Liver (tissue), 9 donors: ENCODE results near the gene TRERF1. TPM values are rescaled to one million over a fixed set of nuclear protein-coding genes. Genes with fewer than 3 reads are reported as not detected.

Experiments
- DNase-seq: peaks from one replicate; pipeline ENCODE4 v3.0.0-alpha.2; 2017; ENCODE audit warnings: low spot score
- H3K27ac ChIP-seq, 2 donors: one replicate each; pipeline ENCODE4 v1.7.0; 2013; ENCODE audit warnings: inconsistent platforms in 2 of 2, low read length in 2 of 2, control low read depth in 1 of 2, low read depth in 1 of 2, mild to moderate bottlenecking in 1 of 2
- H3K27me3 ChIP-seq, 4 donors: one replicate each; pipeline versions ENCODE4 v1.6.1 to v1.7.0; 2013; ENCODE audit warnings: low read length in 3 of 4, inconsistent platforms in 1 of 4, mild to moderate bottlenecking in 1 of 4, moderate library complexity in 1 of 4; ENCODE audit not compliant: control insufficient read depth in 4 of 4, insufficient read depth in 4 of 4
- H3K36me3 ChIP-seq, 4 donors: one replicate each; pipeline versions ENCODE4 v1.6.1 to v1.7.0; 2013; ENCODE audit warnings: low read length in 3 of 4, mild to moderate bottlenecking in 3 of 4, low read depth in 1 of 4, moderate library complexity in 1 of 4; ENCODE audit not compliant: control insufficient read depth in 4 of 4, insufficient read depth in 3 of 4
- H3K4me1 ChIP-seq, 4 donors: one replicate each; pipeline versions ENCODE4 v1.6.1 to v1.7.0; 2013; ENCODE audit warnings: low read length in 3 of 4, mild to moderate bottlenecking in 3 of 4, moderate library complexity in 1 of 4; ENCODE audit not compliant: control insufficient read depth in 4 of 4, insufficient read depth in 4 of 4
- H3K4me3 ChIP-seq, 3 donors: one replicate each; pipeline versions ENCODE4 v1.6.1 to v1.7.0; 2013; ENCODE audit warnings: low read length in 3 of 3, control low read depth in 1 of 3, low read depth in 1 of 3, mild to moderate bottlenecking in 1 of 3
- H3K9ac ChIP-seq, 2 donors: one replicate each; pipeline ENCODE4 v1.7.0; 2013; ENCODE audit warnings: low read length in 2 of 2, mild to moderate bottlenecking in 2 of 2, moderate library complexity in 2 of 2, control low read depth in 1 of 2, low read depth in 1 of 2
- H3K9me3 ChIP-seq, 4 donors: one replicate each; pipeline versions ENCODE4 v1.6.1 to v1.7.0; 2013; ENCODE audit warnings: low read length in 3 of 4; ENCODE audit not compliant: control insufficient read depth in 4 of 4
- ATF3 ChIP-seq: IDR thresholded peaks from 2 replicates; pipeline ENCODE4 v1.6.1; 2016; ENCODE audit warnings: antibody characterized with exemption
- CTCF ChIP-seq: fragments of 150-350 bp; IDR thresholded peaks from 2 replicates; pipeline ENCODE4 v1.5.1; 2017; ENCODE audit warnings: improper control_type of control experiment, low read depth, low read length; ENCODE audit not compliant: missing input control
- EGR1 ChIP-seq, 2 donors: IDR thresholded peaks; 2 replicates each; pipeline ENCODE4 v1.6.1; 2016 to 2018; ENCODE audit warnings: antibody characterized with exemption in 2 of 2, low read depth in 2 of 2
- FOXA1 ChIP-seq: IDR thresholded peaks from 2 replicates; pipeline ENCODE4 v1.6.1; 2016; ENCODE audit warnings: antibody characterized with exemption
- GABPA ChIP-seq, 2 donors: IDR thresholded peaks in 1 of 2; conservative IDR thresholded peaks in 1 of 2; 2 replicates each; pipeline ENCODE4 v1.6.1; 2016; ENCODE audit warnings: antibody characterized with exemption in 2 of 2, mild to moderate bottlenecking in 1 of 2, moderate library complexity in 1 of 2
- JUND ChIP-seq, 2 donors: IDR thresholded peaks; 2 replicates each; pipeline ENCODE4 v1.6.1; 2016; ENCODE audit warnings: antibody characterized with exemption in 2 of 2
- MAX ChIP-seq: IDR thresholded peaks from 2 replicates; pipeline ENCODE4 v1.6.1; 2016; ENCODE audit warnings: antibody characterized with exemption
- NR2F2 ChIP-seq: IDR thresholded peaks from 2 replicates; pipeline ENCODE4 v1.6.1; 2016; ENCODE audit warnings: antibody characterized with exemption
- RAD21 ChIP-seq, 2 donors: IDR thresholded peaks; 2 replicates each; pipeline ENCODE4 v1.6.1; 2016; ENCODE audit warnings: antibody characterized with exemption in 2 of 2, mild to moderate bottlenecking in 2 of 2
- REST ChIP-seq: IDR thresholded peaks from 2 replicates; pipeline ENCODE4 v1.6.1; 2016; ENCODE audit warnings: antibody characterized with exemption, mild to moderate bottlenecking
- ZBTB33 ChIP-seq: IDR thresholded peaks from 2 replicates; pipeline ENCODE4 v1.6.1; 2016; ENCODE audit warnings: antibody characterized with exemption
- WGBS: extraction: QIAGEN DNeasy Blood & Tissue Kit; methylation state at CpG from one replicate; pipeline ENCODE4 v1.1.7; 2013; 5-methylcytosine and 5-hydroxymethylcytosine counted together
- polyA plus RNA-seq, 2 donors: library from polyadenylated mRNA; stranded (reverse) in 1 of 2; unstranded in 1 of 2; fragments of 200-250 nt in 1 of 2; fragments of >200 nt in 1 of 2; fragmentation: Nextera tagmentation in 1 of 2; extraction: Ambion mirVana in 1 of 2; gene quantifications; one replicate each; pipeline versions ENCODE4 v1.2.1 to v1.2.3, GENCODE V29; 2013 to 2015
- total RNA-seq, 2 donors: library from RNA; depleted of rRNA; stranded (reverse); fragments of >200 nt; gene quantifications; one replicate each; pipeline ENCODE4 v1.2.3, GENCODE V29; 2014
- donor health status: healthy.
- donor health status: healthy.
- donor health status: healthy.
- donor health status: healthy.
- donor health status: healthy.

TRERF1 gene
- total and polyA plus RNA-seq, 4 donors, result 0.33 to 1.3 (median 0.68) TPM

- TF ChIP-seq ZBTB33 (no peak), RAD21 (IDR thresholded peaks at IDR 0.05) (no peak), ATF3 (no peak), EGR1 (IDR thresholded peaks at IDR 0.05; ENCODE audit: low read depth in 2 of 2) (no peak)
- 97% methylated on average over 6 of the region's 6 CpGs for WGBS
- no peaks in the 10 kb centered on the region for H3K27me3 ChIP-seq
- no peaks in the 10 kb centered on the region for H3K36me3 ChIP-seq
- no peak for DNase-seq
- H3K4me3 ChIP-seq, result no peak overlapping the region
- H3K9ac ChIP-seq, result no peak overlapping the region
- H3K4me1 ChIP-seq, result no peaks in the 10 kb centered on the region
- H3K9me3 ChIP-seq, result no peaks in the 10 kb centered on the region
- H3K27ac ChIP-seq, result no peak overlapping the region
Observed at GRCh38 chr6:42274898-42275297, 176.8 kb downstream of the TRERF1 start.

GRCh38 chr6:42271834-42272805 is 179.6 kb downstream of the TRERF1 start:
- no peak for TF ChIP-seq CTCF
- TF ChIP-seq JUND (IDR thresholded peaks at IDR 0.05), result no peak
- no peak for TF ChIP-seq RAD21 (IDR thresholded peaks at IDR 0.05)
- no peak for TF ChIP-seq MAX
- no peak for TF ChIP-seq NR2F2
- no peak overlapping the region for H3K27ac ChIP-seq
- H3K9ac ChIP-seq, result no peak overlapping the region
- WGBS, result 80% methylated on average over 7 of the region's 7 CpGs
- no peaks in the 10 kb centered on the region for H3K27me3 ChIP-seq
- no peak overlapping the region for H3K4me3 ChIP-seq
- no peaks in the 10 kb centered on the region for H3K9me3 ChIP-seq
- H3K36me3 ChIP-seq, result no peaks in the 10 kb centered on the region
- H3K4me1 ChIP-seq, result no peaks in the 10 kb centered on the region
- DNase-seq, result no peak

- no peaks in the 10 kb centered on the region for H3K9me3 ChIP-seq
- no peak overlapping the region for H3K9ac ChIP-seq
- no peak overlapping the region for H3K4me3 ChIP-seq
- no peak for TF ChIP-seq REST
- no peak for TF ChIP-seq ATF3
- TF ChIP-seq GABPA (IDR thresholded peaks at IDR 0.05 in 1 of 2, conservative IDR thresholded peaks at IDR 0.05 in 1 of 2), result no peak
- TF ChIP-seq FOXA1, result no peak
- no peaks in the 10 kb centered on the region for H3K36me3 ChIP-seq
- no peaks in the 10 kb centered on the region for H3K27me3 ChIP-seq
- 88% methylated on average over 4 of the region's 4 CpGs for WGBS
- no peaks in the 10 kb centered on the region for H3K4me1 ChIP-seq
- DNase-seq, result no peak
- H3K27ac ChIP-seq, result no peak overlapping the region
Observed at GRCh38 chr6:42269974-42270510, 181.7 kb downstream of the TRERF1 start.
